Activated CD8-positive, alpha-beta T cell treated with anti-CD3 and anti-CD28 coated beads for 36 hours (primary cell): ENCODE results near the gene KRT26. TPM values are rescaled to one million over a fixed set of nuclear protein-coding genes. Genes with fewer than 3 reads are reported as not detected.

ENCODE experiments used
- ATAC-seq: fragments of 200-7000 bp; cut with Tn5 transposase; one replicate; pipeline ENCODE4 v1.10.0; 2021; ENCODE audit warnings: mild to moderate bottlenecking, moderate library complexity
- CTCF ChIA-PET: fragments of 350-600 bp; sonication (Branson Sonifier 250); formaldehyde crosslinking; loops from one replicate; lab custom pipeline; 2021; ENCODE audit warnings: antibody characterized with exemption; lab: Charles Lee
- POLR2A ChIA-PET: fragments of 350-600 bp; sonication (Branson Sonifier 250); formaldehyde crosslinking; loops from one replicate; lab custom pipeline; 2021; ENCODE audit warnings: antibody characterized with exemption; lab: Charles Lee
- DNase-seq: peaks from one replicate; pipeline ENCODE4 v3.0.0-alpha.2; 2020
- H3K27ac Mint-ChIP-seq: one replicate; pipeline ENCODE4 v1.8.0; 2021; ENCODE audit warnings: mild to moderate bottlenecking, mixed read lengths
- H3K27me3 Mint-ChIP-seq: one replicate; pipeline ENCODE4 v1.8.0; 2021; ENCODE audit warnings: mixed read lengths
- H3K36me3 Mint-ChIP-seq: one replicate; pipeline ENCODE4 v1.8.0; 2021; ENCODE audit warnings: low read depth, mixed read lengths
- H3K4me1 Mint-ChIP-seq: one replicate; pipeline ENCODE4 v1.8.0; 2021; ENCODE audit warnings: low read depth, mixed read lengths
- H3K4me3 Mint-ChIP-seq: one replicate; pipeline ENCODE4 v1.8.0; 2021; ENCODE audit warnings: mild to moderate bottlenecking, moderate library complexity, mixed read lengths
- H3K9me3 Mint-ChIP-seq: one replicate; pipeline ENCODE4 v1.8.0; 2021; ENCODE audit warnings: mixed read lengths
- intact Hi-C: fragments of 100-400 bp; cut with micrococcal nuclease; formaldehyde crosslinking; loops from one replicate; pipeline ENCODE4 v1.10.0; 2022
- total RNA-seq, 2 experiments: library from RNA; stranded (reverse); gene quantifications; one replicate each; pipeline ENCODE4 v1.2.3, GENCODE V29; 2021
- TF ChIP-seq, protein P1 (sequence below): fragments of 200-600 bp; IDR thresholded peaks from one replicate; pipeline ENCODE4 v1.8.0; 2022; ENCODE audit warnings: antibody characterized with exemption, mild to moderate bottlenecking

KRT26 gene
- total RNA-seq, 2 experiments from 2014 or later: not detected

DNA sequence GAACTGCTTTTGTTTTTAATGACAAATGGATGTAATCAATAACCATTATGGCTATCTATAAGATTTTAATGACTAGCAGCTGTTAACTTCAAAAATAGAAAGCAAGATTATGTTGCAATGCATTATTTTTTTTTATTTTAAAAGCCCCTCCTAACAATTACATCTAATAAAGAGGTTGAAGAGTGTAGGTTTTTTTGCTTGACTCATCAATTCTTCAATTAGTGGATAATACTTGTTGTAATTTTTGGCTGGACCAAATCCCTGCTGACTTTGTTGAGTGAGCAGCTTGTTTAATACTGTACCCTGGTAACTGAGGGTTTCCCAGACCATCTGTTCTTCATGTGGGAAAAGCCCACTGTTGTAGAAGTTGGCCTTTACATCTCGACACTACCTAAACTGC, 41.0 kb downstream of the KRT26 start:
- H3K4me1 Mint-ChIP-seq: peaks cover 2% of the 10 kb centered on the region
- no peak overlapping the region for H3K27ac Mint-ChIP-seq
- TF ChIP-seq, protein P1, sequence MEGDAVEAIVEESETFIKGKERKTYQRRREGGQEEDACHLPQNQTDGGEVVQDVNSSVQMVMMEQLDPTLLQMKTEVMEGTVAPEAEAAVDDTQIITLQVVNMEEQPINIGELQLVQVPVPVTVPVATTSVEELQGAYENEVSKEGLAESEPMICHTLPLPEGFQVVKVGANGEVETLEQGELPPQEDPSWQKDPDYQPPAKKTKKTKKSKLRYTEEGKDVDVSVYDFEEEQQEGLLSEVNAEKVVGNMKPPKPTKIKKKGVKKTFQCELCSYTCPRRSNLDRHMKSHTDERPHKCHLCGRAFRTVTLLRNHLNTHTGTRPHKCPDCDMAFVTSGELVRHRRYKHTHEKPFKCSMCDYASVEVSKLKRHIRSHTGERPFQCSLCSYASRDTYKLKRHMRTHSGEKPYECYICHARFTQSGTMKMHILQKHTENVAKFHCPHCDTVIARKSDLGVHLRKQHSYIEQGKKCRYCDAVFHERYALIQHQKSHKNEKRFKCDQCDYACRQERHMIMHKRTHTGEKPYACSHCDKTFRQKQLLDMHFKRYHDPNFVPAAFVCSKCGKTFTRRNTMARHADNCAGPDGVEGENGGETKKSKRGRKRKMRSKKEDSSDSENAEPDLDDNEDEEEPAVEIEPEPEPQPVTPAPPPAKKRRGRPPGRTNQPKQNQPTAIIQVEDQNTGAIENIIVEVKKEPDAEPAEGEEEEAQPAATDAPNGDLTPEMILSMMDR: no peak
- POLR2A ChIA-PET: no interaction called here
- no peaks in the 10 kb centered on the region for H3K9me3 Mint-ChIP-seq
- H3K27me3 Mint-ChIP-seq: peaks cover 20% of the 10 kb centered on the region
- ATAC-seq (no peak), DNase-seq (no peak)
- intact Hi-C loops: no loop called here
- CTCF ChIA-PET: interaction anchor here (0.7 kb wide), 1 partner anchor 611 kb away, joined by 3 read pairs; no protein-coding TSS in a partner anchor
- H3K36me3 Mint-ChIP-seq: no peaks in the 10 kb centered on the region
- no peak overlapping the region for H3K4me3 Mint-ChIP-seq

DNA sequence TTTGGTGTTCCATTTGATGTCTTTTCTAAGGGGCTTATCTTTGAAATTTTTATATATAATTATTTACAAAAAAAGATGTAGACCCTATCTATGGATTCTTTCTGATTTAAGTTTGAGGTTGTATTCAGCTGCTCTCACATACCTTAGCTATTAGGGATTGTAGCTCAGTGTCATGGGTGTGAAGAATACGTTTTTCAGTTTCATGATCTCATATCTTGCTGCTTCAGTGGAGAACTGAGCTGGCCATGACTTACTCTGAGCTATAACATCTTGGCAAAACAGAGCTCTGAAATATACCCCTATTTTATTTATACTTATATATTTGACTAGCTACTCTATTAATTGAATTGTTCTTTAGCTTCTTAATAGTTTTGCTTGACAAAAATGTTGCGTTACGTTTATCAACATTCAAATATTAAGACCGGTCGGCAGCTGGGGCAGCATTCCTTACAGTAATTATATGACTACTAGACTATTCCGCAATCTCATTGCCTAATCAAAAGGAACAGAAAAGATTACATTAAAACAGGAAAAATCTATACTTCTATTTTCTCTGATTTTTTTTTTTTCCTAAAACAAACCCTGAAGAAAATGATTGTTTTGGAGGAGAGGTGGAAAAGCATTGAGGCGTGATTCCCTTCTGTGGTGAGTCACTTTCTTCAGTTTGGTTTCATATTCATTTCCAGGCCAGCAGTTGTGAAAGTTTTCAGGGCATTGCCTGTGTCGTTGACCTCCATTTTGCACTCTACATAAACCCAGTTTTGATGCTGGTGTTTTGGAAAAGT, 44.4 kb downstream of the KRT26 start:
- POLR2A ChIA-PET: no interaction called here
- Mint-ChIP-seq H3K27me3 (peaks cover 19% of the 10 kb centered on the region), H3K27ac (no peak overlapping the region), H3K9me3 (no peaks in the 10 kb centered on the region), H3K4me1 (peaks cover 2% of the 10 kb centered on the region), H3K4me3 (no peak overlapping the region), H3K36me3 (no peaks in the 10 kb centered on the region)
- CTCF ChIA-PET: interaction anchor here (0.7 to 0.9 kb wide), 3 partner anchors 10 to 59 kb away, joined by 3 read pairs; no protein-coding TSS in a partner anchor
- TF ChIP-seq, protein P1: no peak
- no peak for ATAC-seq
- no peak for DNase-seq
- intact Hi-C loops: no loop called here

DNA sequence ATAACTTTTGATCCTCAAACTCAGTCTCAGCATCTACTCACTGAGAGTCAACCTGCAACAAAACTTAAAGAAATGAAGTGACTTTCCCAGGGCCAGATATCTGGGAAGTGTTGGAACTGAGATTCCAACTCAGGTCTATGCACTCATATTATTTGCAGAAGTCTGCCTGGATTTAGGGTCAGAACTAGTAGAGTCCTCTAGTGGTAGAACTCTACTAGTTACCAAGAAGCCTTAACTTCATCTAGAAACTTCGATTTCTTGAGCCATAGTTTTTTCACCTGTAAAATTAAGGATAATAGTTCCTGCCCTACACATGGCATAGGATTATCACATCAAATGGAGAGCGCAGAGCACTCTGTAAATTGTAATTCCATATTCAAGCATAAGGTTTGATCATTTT, 45.1 kb downstream of the KRT26 start:
- peaks cover 17% of the 10 kb centered on the region for H3K27me3 Mint-ChIP-seq
- no peak for DNase-seq
- ChIA-PET POLR2A (no interaction called here), CTCF (interaction anchor here (0.7 to 0.9 kb wide), 2 partner anchors 11 to 15 kb away, joined by 3 read pairs; no protein-coding TSS in a partner anchor)
- no peak for ATAC-seq
- no peaks in the 10 kb centered on the region for H3K9me3 Mint-ChIP-seq
- intact Hi-C loops: no loop called here
- no peaks in the 10 kb centered on the region for H3K36me3 Mint-ChIP-seq
- H3K4me3 Mint-ChIP-seq: no peak overlapping the region
- TF ChIP-seq, protein P1: peak; percentile 37
- peaks cover 2% of the 10 kb centered on the region for H3K4me1 Mint-ChIP-seq
- no peak overlapping the region for H3K27ac Mint-ChIP-seq

DNA sequence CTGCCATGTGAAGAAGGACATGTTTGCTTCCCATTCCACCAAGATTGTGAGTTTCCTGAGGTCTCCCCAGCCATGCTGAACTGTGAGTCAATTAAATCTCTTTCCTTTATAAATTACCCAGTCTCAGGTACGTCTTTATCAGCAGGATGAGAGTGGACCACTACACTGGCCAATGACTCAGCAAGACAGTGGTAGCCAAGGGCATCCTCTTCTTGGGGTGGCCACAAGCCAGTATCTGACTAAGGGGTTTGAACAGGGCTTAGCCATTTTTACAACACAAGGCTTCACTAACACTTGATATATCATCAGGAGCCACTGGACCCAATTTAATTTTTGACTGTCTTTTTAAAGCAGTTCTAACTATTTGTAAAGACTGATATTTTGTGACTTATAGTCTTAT, 47.3 kb downstream of the KRT26 start:
- Mint-ChIP-seq H3K9me3 (no peaks in the 10 kb centered on the region), H3K27me3 (peaks cover 7% of the 10 kb centered on the region), H3K36me3 (no peaks in the 10 kb centered on the region), H3K4me3 (no peak overlapping the region), H3K27ac (no peak overlapping the region), H3K4me1 (peaks cover 2% of the 10 kb centered on the region)
- DNase-seq (no peak), ATAC-seq (no peak)
- ChIA-PET CTCF (interaction anchor here (1.2 kb wide), 1 partner anchor 100 kb away, joined by 3 read pairs; no protein-coding TSS in a partner anchor), POLR2A (no interaction called here)
- TF ChIP-seq, protein P1: no peak
- intact Hi-C loops: no loop called here

DNA sequence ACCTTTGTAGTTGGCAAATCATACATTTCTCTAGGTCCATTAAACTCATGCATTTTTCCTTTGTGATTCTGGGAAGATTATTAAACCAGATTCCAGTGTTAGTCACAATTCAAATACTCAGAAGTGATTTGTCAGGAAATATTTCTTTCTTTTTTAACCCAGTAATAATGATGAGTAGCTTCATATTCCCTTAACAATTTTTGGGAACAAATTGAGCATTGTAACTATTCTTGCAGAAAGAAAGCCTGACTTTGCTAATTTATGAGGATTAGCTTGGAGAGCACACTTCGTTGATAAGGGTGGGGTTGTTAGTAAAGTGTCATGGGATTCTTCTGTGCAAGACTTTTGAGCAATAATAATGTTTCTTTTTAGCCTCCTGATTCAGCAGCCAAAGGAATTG, 49.8 kb downstream of the KRT26 start:
- TF ChIP-seq, protein P1: no peak
- no peaks in the 10 kb centered on the region for H3K4me1 Mint-ChIP-seq
- H3K27me3 Mint-ChIP-seq: peaks cover 5% of the 10 kb centered on the region
- DNase-seq (no peak), ATAC-seq (no peak)
- H3K36me3 Mint-ChIP-seq: no peaks in the 10 kb centered on the region
- H3K9me3 Mint-ChIP-seq: no peaks in the 10 kb centered on the region
- no peak overlapping the region for H3K4me3 Mint-ChIP-seq
- intact Hi-C loops: no loop called here
- CTCF ChIA-PET: no interaction called here
- no peak overlapping the region for H3K27ac Mint-ChIP-seq
- POLR2A ChIA-PET: no interaction called here
